ENCODE data around the gene CCL24.
"Not testable (repeated sequence)": the region's sequence is repeated elsewhere in the genome, so short reads cannot be mapped to it uniquely, and the experiment has no call there.

The CCL24 gene

DNA sequence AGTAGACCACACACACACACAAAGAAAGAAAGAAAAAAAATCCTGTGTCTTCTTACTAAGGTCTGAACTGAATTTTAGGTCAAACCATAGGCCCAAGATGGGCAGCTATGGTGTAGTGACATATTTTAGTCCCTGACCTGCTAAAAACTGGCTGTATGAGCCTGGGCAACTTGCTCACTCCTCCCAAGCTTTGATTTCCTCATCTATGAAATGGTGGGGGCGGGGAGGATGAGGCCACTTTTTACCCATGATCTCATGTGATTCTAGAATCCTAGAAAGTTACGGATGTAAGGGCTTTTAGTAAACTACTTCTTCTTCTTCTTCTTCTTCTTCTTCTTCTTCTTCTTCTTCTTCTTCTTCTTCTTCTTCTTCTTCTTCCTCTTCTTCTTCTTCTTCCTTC lies 6.1 kb upstream of the CCL24 start:
- no peak for DNase-seq (ENCODE audit: low spot score)

DNA sequence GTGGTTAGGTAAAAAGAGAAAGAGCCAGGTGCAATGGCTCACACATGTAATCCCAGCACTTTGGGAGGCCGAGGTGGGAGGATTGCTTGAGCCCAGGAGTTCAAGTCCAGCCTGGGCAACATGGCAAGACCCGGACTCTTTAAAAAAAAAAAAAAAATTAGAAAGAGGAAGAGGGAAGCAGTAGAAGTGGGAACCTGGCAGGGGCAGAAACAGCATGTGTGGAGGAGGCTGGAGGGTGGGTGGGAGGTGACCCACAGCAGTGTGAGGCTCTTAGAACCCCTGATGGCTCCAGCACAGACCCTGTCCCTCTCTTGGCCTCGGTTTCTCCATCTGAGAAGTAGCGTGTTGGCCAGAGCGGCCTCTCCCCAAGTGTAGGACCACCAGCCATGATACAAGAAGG lies 4.9 kb upstream of the CCL24 start:
- DNase-seq (ENCODE audit: low spot score): no peak

DNA sequence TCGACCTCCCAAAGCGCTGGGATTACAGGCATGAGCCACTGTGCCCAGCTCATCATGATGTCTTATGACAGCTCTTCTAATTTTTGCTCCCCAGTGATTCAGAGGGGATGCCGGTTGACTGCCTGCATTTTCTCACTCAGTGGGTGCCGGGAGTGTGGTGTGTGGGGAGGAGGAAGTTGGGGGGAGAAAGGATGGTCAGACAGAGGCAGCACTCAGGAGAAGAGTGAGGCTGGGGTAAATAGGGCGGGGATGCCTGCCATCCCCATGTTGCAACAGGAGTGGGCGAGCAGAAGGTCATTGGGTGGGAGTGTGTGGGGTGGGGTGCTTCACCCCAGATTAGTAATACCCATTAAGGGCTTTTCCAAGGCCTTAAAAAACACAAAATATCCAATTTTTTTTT lies 3.5 kb upstream of the CCL24 start:
- no peak for DNase-seq (ENCODE audit: low spot score)

DNA sequence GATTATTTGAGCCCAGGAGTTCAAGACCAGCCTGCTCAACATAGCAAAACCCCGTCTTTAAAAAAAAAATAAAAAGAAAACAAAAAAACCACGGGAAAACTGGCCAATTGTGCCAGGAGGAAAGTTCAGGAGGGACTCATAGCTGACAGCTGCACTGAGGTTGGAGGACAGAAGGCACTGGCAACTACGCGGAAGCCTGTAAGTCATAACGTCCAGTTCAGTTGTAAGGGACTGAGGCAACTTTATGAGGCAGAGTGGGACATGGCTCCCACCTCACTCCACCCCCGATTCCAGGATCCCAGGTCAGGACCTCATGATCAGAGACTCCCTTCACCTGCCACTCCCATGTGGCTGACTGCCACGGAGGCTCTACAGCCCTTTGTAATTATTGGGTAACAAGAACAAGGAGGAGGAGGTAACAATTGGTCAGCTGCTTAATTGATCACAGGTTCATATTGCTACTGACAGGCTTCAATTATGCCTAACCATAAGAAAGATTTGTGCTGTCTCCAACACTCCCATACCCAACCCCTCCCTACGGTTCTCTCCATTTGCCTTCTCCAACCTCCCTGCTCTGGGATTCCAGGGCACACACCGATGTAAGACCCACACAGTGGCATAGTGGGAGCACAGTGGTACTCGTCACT lies 1.9 kb upstream of the CCL24 start:
- no peak for DNase-seq (ENCODE audit: low spot score)

DNA sequence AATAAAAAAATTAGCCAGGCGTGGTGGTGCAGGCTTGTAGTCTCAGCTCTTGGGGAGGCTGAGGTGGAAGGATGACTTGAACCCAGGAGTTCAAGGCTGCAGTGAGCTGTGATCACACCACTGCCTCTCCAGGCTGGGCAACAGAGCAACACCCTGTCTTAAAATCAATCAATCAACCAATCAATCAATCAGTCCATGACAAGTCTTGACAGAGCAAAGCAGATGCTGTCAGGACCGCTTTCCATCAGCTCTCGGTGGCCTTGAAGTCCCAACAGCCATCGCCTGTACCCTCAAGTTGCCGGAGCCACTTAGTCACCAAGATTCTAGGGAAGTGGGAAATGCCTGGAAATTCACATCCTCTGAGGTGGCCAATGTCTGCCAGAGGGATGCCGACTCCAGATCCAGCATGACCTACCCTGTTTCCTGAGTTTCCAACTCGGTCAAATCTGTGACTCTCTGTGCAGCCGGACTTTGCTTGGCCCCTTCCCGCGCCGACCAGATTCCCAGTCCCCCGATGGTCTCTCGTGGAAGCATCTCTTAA lies 871 bp upstream of the CCL24 start:
- DNase-seq (ENCODE audit: low spot score): no peak

DNA sequence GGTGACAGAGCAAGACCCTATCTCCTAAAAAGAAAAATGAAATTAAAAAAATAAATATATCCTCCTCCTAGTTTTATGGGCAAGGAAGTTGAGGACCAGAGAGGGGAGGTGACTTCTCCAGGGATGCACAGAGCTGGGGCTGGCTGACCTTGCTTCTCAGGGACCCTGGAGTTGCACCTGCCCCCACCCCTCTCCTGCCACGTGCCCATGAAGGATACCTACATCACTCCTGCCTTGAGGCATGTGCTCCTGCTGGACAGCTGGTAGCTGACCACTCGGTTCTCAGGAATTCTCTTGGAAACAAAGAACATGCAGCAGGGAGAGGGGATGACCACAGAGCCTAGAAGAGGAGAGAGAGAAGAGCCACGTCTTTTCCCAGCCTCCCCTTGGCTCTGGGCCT lies 522 bp downstream of the CCL24 start:
- DNase-seq (ENCODE audit: low spot score): no peak

DNA sequence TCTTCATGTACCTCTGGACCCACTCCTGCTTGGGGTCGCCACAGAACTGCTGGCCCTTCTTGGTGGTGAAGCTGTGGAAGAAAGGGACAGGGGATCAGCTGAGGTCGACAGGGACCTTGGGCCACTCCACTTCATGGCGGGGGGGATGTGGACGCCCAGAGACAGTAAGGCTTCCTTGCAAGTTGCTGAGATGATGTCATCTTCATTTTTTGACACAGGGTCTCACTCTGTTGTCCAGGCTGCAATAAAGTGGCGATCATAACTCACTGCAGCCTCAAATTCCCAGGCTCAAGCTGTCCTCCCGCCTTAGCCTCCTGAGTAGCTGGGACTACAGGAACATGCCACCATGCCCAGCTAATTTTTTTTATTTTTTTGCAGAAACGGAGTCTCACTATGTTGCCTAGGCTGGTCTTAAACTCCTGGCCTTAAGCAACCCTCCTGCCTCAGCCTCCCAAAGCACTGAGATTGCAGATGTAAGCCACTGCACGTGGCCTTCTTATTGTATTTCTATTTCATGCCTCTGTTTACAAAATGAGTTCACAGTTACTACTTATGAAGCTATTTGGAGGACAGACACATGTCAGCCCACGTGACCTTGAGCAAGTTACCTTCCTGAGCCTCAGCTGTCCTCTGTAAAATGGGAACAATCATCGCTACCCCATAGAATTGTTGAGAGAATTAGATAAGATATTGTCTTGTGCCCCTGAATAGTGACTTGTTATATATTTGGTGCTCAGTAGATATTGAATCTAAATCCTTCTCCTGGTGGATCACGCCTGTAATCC lies 1.5 kb downstream of the CCL24 start:
- DNase-seq (ENCODE audit: low spot score): no peak

DNA sequence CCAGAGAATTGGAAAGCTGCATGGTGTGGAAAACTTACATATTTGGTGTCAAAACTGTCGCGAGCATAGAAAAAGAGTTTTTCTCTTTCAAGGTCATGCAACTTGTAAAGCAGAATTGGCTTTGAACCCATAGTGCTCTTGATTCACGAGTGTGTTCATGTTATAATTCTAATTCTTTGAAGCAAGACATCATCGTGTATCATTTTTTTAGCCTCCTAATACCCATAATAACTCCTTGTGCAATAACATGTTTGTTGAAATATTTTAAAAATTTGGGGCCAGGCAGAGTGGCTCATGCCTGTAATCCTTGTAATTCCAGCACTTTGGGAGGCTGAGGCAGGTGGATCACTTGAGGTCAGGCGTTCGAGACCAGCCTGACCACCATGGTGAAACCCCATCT lies 4.2 kb downstream of the CCL24 start:
- DNase-seq (ENCODE audit: low spot score): no peak

DNA sequence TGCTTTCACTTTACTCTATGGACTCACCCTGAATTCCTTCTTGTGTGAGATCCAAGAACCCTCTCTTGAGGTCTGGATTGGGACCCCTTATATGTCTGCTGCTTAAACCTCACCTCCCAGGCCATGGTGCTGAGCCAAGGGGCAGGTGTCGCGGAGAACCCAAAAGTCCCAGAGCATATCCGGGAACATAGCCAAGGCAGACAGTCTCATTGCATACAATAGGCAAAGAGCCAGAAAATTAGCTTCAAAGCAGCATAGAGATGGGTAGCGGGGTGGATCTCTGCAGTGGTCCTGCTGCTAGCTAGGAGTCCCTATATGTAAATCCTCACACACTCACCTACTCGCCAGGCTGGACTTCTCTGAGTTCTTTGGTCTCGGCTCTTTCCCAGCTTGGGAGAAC lies 5.5 kb downstream of the CCL24 start:
- DNase-seq (ENCODE audit: low spot score): no peak

DNA sequence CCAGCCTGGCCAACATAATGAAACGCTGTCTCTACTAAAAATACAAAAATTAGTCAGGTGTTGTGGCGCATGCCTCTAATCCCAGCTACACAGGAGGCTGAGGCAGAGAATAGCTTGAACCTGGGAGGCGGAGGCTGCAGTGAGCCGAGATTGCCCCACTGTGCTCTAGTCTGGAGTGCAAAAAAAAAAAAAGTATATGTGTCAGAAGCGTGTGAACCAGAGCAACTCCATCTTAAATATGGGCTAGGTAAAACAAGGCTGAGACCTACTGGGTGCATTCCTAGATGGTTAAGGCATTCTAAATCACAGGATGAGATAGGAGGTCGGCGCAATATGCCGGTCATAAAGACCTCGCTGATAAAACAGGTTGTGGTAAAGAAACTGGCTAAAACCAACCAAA lies 6.2 kb downstream of the CCL24 start:
- DNase-seq (ENCODE audit: low spot score): no peak

DNA sequence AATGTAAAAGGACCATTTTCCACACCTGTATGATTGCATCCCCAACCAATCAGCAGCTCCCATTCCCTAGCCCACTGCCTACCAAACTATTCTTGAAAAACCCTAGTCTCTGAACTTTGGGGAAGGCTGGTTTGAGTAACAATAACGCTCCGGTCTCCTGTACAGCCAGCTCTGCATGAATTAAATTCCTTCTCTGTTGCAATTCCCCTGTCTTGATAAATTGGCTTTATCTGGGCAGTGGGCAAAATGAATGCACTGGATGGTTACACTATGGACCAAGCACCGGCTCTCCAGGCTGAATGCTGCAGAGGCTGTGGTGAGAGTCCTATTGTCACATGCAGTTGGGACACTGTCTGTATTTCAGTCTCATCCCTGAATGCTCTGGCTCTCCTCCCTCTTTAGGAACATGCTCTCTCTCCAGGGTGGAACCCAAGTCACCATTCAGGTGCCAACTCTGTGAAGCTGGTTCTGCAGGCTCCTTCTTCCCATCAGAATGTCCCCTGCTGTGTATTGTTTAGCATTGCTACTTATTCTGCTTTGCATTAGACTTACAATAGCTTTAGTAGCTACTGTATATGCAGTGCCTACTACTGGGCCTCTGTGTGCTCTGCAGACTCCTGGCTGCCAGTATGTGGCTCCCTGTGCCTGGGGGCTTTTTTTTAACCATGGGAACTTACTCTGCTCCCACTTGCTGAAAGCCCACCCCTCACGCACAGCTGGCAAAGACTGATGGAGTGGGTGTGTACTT lies 6.9 kb downstream of the CCL24 start:
- DNase-seq (ENCODE audit: low spot score): no peak

DNA sequence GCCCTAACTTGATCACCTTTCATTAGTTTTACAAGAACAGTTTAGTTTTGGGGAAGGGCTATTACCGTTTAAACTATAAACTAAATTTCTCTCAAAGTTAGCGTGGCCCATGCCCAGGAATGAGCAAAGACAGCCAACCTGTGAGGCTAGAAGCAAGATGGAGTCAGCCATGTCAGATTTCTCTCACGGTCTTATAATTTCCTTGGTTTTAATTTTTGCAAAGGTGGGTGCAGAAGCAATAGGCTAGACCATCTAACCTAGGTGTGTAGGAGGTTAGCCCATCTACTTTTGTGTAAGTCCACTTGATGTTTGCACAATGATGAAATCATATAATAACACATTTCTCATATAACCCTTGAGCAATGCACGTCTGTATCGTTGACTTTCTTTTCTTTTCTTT lies 8.9 kb downstream of the CCL24 start:
- DNase-seq (ENCODE audit: low spot score): no peak

DNA sequence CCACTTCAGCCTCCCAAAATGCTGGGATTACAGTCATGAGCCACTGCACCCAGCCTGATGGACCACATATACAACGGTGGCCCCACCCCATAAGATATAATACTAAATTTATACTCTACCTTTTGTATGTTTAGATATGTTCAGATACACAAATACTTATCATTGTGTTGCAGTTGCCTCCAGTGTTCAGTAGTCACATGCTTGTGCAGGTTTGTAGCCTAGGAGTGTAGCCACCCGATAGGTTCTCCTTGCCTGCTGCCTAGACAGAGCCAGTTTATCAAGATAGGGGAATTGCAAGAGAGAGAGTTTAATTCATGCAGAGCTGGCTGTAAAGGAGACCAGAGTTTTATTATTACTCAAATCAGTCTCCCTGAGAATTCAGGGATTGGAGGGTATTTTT lies 9.6 kb downstream of the CCL24 start:
- no peak for DNase-seq (ENCODE audit: low spot score)

DNA sequence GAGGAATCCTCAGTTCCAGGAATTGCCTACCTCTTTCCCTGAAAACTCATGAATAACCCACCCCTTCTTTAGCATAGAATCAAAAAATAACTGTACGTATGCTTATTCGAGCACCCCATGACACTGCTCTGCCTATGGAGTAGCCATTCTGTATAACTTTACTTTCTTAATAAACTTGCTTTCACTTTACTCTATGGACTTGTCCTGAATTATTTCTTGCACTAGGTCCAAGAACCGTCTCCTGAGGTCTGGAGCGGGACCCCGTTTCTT lies 11.1 kb downstream of the CCL24 start:
- DNase-seq (ENCODE audit: low spot score): no peak

DNA sequence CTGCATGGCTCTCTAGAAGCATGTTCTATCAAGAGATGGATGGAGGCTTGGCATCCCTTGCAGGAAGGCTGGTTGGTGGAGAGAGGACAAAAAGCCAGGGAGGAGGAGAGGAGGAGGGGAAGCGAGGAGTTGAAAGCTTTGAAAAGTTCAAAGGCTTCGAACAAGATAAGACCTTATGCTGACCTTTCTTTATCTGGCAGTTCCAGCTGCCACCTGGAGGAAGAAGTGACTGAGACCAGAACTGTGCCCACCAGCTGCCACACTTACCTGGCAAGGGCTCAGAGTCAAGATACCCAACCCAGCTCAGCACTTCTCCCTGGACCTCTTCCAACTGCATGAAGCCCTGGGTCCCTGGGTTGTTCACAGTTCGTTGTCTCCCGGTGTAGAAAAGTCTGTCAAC lies 14.8 kb downstream of the CCL24 start:
- DNase-seq (ENCODE audit: low spot score): no peak

DNA sequence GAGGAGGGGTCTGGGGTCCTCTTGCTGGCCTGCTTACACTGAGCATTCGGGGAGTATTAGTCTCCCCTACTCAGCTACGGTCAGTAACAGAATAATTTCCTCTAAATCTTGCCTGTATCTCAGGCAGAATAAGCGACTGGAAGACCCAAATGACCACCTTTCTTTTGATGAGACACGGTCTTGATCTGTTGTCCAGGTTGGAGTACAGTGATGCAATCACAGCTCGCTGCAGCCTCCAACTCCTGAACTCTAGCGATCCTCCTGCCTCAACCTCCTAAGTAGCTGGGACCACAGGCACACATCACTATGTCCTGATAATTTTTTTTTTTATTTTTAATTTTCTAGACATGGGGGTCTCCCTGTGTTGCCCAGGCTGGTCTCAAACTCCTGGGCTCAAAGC lies 17.2 kb downstream of the CCL24 start:
- no peak for DNase-seq (ENCODE audit: low spot score)

DNA sequence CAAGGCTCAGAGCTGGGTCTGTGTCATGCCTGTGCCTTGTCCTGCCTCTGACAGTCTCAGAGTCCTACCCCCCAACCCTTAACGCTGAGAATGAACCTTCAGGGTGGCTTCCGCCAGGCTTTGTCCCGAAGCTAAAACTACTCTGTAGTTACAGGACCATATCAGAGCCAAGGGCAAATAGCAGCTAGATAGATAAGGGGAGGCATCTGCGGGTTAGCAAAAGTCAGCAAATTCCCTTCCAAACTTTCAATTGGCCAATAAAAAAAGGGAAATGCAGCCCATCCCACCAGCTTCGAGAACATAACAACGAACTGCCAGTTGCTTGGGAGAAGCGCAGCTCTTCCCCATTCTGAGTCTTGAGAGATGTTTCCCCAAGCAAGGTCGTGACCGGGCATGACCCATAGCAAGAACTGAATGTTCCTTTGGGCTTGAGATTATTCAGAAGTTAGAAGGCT lies 17.7 kb downstream of the CCL24 start:
- no peak for DNase-seq (ENCODE audit: low spot score)

DNA sequence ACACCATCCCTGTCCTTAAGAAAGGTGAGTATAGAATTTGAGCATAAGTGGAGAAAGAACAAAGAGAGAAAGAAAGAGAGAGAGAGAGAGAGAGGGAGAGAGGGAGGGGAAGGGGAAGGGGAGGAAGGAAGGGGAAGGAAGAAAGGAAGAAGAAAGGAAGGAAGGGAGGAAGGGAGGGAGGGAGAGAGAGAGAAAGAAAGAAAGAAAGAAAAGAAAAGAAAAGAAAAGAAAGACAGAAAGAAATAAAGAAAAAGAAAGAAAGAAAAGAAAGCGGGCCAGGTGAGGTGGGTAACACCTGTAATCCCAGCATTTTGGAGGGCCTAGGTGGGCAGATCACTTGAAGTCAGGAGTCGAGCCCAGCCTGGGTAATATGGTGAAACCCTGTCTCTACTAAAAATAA lies 19.9 kb downstream of the CCL24 start:
- DNase-seq (ENCODE audit: low spot score): no peak

DNA sequence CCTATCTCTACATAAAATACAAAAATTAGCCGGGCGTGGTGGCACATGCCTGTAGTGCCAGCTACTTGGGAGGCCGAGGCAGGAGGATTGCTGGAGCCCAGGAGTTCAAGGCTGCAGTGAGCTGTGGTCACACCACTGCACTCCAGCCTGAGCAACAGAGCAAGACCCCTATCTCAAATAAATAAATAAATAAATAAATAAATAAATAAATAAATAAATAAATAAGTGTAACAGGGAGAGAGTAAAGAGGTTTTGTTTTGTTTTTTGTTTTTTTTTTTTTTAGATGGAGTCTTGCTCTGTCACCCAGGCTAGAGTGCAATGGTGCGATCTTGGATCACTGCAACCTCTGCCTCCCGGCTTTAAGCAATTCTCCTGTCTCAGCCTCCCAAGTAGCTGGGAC lies 21.0 kb downstream of the CCL24 start:
- DNase-seq (ENCODE audit: low spot score): not testable (repeated sequence)

DNA sequence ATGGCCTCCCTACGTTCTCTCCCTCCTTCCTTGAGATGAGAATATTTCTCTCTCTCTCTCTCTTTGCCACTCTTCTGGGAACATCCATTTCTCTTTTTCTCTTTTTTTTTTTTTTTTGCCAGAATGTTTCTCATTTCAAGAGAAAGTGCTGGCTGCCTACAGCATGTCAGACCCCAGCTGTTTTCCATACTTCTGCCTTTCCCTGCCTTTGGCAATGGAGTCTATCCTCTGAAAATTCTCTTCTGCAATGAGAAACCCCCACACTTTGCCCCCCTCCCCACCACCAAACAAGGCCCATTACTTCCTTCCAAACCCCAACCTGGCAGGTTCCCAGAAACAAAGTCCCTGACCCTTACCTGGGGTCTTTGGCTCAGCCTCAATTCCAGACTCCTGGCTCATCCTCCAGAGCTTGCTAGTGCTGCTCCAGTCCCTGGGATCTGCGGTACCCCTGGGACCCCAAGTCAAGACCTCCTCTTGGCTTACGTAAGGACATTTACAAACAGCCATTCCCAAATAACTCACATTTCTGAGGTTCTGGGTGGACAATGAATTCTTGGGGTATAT lies 24.2 kb downstream of the CCL24 start:
- no peak for DNase-seq (ENCODE audit: low spot score)

DNA sequence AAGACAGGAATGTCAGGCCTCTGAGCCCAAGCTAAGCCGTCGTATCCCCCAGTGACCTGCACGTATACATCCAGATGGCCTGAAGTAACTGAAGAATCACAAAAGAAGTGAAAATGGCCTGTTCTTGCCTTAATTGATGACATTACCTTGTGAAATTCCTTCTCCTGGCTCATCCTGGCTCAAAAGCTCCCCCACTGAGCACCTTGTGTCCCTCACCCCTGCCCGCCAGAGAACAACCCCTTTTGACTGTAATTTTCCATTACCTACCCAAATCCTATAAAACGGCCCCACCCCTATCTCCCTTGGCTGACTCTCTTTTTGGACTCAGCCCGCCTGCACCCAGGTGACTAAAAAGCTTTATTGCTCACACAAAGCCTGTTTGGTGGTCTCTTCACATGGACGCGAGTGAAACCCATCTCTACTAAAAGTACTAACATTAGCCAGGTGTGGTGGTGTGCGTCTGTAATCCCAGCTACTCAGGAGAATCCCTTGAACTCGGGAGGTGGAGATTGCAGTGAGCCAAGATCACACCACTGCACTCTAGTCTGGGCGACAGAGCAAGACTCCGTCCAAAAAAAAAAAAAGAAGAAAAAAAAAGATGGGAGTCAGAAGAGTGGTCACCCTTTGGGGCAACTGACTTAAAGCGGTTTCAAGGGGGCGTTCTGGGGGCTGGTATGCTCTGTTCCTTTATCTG lies 25.3 kb downstream of the CCL24 start:
- not testable (repeated sequence) for DNase-seq (ENCODE audit: low spot score)

DNA sequence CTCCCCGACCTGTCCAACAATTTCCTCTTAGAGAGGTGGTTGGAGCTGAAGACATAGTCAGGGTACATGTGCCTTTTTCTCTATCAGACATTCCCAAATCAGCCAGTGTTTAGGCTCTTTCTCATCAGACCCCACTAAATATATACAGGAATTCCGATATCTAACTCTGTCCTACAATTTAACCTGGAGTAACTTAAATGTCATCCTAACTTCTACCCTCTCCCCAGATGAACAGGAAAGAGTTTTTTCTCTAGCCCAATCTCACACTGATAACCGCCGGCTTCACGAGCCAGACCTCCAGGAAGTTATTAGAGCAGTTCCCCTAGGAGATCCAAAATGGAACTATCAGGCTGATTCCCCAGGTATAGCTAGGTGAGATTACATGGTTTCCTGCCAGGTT lies 30.5 kb downstream of the CCL24 start:
- not testable (repeated sequence) for DNase-seq (ENCODE audit: low spot score)
